HepG2 (cell line): ENCODE measurements around the gene DND1. TPM values are rescaled to one million over a fixed set of nuclear protein-coding genes. Genes with fewer than 3 reads are reported as not detected.

Experiments used
- CBX5 ChIP-seq: sonication (generic); formaldehyde crosslinking; IDR thresholded peaks from 2 replicates; pipeline ENCODE4 v1.4.0; 2020; ENCODE audit warnings: missing genetic modification reagents, borderline replicate concordance
- ELF1 ChIP-seq: sonication (generic); formaldehyde crosslinking; IDR thresholded peaks from 2 replicates; pipeline ENCODE4 v1.4.0; 2020; ENCODE audit warnings: missing genetic modification reagents
- HNF4G ChIP-seq, 2 experiments: sonication (generic) in 1 of 2; formaldehyde crosslinking in 1 of 2; IDR thresholded peaks; 2 replicates each; pipeline versions ENCODE4 v1.4.0 to v1.6.1; 2011 to 2020; ENCODE audit warnings: borderline replicate concordance in 2 of 2, low read depth in 2 of 2, mild to moderate bottlenecking in 2 of 2, low read length in 1 of 2, missing genetic modification reagents in 1 of 2, moderate library complexity in 1 of 2
- IKZF4 ChIP-seq: sonication (generic); formaldehyde crosslinking; IDR thresholded peaks from 2 replicates; pipeline ENCODE4 v1.5.1; 2020; ENCODE audit warnings: borderline replicate concordance, mild to moderate bottlenecking, low read depth, missing genetic modification reagents; ENCODE audit errors: not compliant biosample characterization
- NFYB ChIP-seq: sonication (generic); formaldehyde crosslinking; IDR thresholded peaks from 2 replicates; pipeline ENCODE4 v1.4.0; 2020; ENCODE audit warnings: missing genetic modification reagents
- RFXAP ChIP-seq: sonication (generic); formaldehyde crosslinking; IDR thresholded peaks from 2 replicates; pipeline ENCODE4 v1.4.0; 2020; ENCODE audit warnings: missing genetic modification reagents, borderline replicate concordance
- SALL1 ChIP-seq: sonication (generic); formaldehyde crosslinking; IDR thresholded peaks from 2 replicates; pipeline ENCODE4 v1.8.0; 2022; ENCODE audit warnings: mild to moderate bottlenecking, missing genetic modification reagents
- SSRP1 ChIP-seq: IDR thresholded peaks from 2 replicates; pipeline ENCODE4 v1.6.1; 2016; ENCODE audit warnings: control low read depth
- TEF ChIP-seq: sonication (generic); formaldehyde crosslinking; IDR thresholded peaks from 2 replicates; pipeline ENCODE4 v1.5.0; 2020; ENCODE audit warnings: missing genetic modification reagents
- XBP1 ChIP-seq: sonication (generic); formaldehyde crosslinking; IDR thresholded peaks from 2 replicates; pipeline ENCODE4 v1.5.0; 2020; ENCODE audit warnings: missing genetic modification reagents
- ZBTB34 ChIP-seq: sonication (generic); formaldehyde crosslinking; IDR thresholded peaks from 2 replicates; pipeline ENCODE4 v1.8.0; 2022; ENCODE audit warnings: mild to moderate bottlenecking, missing genetic modification reagents
- ZBTB4 ChIP-seq: sonication (generic); formaldehyde crosslinking; IDR thresholded peaks from 2 replicates; pipeline ENCODE4 v1.4.0; 2020; ENCODE audit warnings: missing genetic modification reagents, mild to moderate bottlenecking, borderline replicate concordance
- ZNF17 ChIP-seq: sonication (generic); formaldehyde crosslinking; IDR thresholded peaks from 2 replicates; pipeline ENCODE4 v1.5.0; 2020; ENCODE audit warnings: mild to moderate bottlenecking, missing genetic modification reagents
- ZNF180 ChIP-seq: sonication (generic); formaldehyde crosslinking; IDR thresholded peaks from 2 replicates; pipeline ENCODE4 v1.4.0; 2020; ENCODE audit warnings: low read depth, missing genetic modification reagents, borderline replicate concordance
- polyA plus RNA-seq, 8 experiments: library from polyadenylated mRNA; depleted of rRNA in 3 of 8; stranded (reverse) in 7 of 8; unstranded in 1 of 8; fragments of >200 nt; fragmentation: Illumina TruSeq in 4 of 8; extraction: Trizol in 4 of 8; gene quantifications; 2 replicates each; pipeline versions ENCODE4 v1.2.1 to v1.2.3, GENCODE V29; 2011 to 2016; ENCODE audit warnings: low read depth in 4 of 8, missing spikeins in 1 of 8, mixed read lengths in 1 of 8; ENCODE audit not compliant: insufficient read depth in 1 of 8
- total RNA-seq, 5 experiments: library from RNA; depleted of rRNA; stranded (reverse); fragments of >200 nt; fragmentation: Illumina TruSeq; extraction: Trizol; gene quantifications; 2 replicates each; pipeline ENCODE4 v1.2.3, GENCODE V29; 2016; ENCODE audit warnings: low read depth in 1 of 5
- TF ChIP-seq, protein P1 (sequence below): sonication (generic); formaldehyde crosslinking; conservative IDR thresholded peaks from 2 replicates; pipeline ENCODE4 v1.8.0; 2022; ENCODE audit warnings: low read depth, missing genetic modification reagents
- TF ChIP-seq, protein P2 (sequence below): sonication (generic); formaldehyde crosslinking; IDR thresholded peaks from 2 replicates; pipeline ENCODE4 v1.8.0; 2022; ENCODE audit warnings: mild to moderate bottlenecking, missing genetic modification reagents, borderline replicate concordance
- TF ChIP-seq, protein P3 (sequence below): sonication (generic); formaldehyde crosslinking; IDR thresholded peaks from 2 replicates; pipeline ENCODE4 v1.4.0; 2020; ENCODE audit warnings: missing genetic modification reagents
- TF ChIP-seq, protein P4 (sequence below): sonication (generic); formaldehyde crosslinking; IDR thresholded peaks from 2 replicates; pipeline ENCODE4 v1.5.0; 2020; ENCODE audit warnings: mild to moderate bottlenecking, low read depth, missing genetic modification reagents, borderline replicate concordance

DND1 gene
- total and polyA plus RNA-seq, 2 of the 13 experiments (the other 11 are each of a cell fraction or from before 2014, with no cell fraction given) = 0.48 to 0.55 TPM

GRCh38 chr5:140633021-140633471 is 40.3 kb downstream of the DND1 start, which contains the start of gene CD14 (continued):
- TF ChIP-seq, protein P1, sequence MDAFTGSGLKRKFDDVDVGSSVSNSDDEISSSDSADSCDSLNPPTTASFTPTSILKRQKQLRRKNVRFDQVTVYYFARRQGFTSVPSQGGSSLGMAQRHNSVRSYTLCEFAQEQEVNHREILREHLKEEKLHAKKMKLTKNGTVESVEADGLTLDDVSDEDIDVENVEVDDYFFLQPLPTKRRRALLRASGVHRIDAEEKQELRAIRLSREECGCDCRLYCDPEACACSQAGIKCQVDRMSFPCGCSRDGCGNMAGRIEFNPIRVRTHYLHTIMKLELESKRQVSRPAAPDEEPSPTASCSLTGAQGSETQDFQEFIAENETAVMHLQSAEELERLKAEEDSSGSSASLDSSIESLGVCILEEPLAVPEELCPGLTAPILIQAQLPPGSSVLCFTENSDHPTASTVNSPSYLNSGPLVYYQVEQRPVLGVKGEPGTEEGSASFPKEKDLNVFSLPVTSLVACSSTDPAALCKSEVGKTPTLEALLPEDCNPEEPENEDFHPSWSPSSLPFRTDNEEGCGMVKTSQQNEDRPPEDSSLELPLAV (CRISPR knock-in tag) = no peak
- TF ChIP-seq TEF (CRISPR knock-in tag) (no peak), ZNF180 (CRISPR knock-in tag) (no peak), ZNF17 (no peak), HNF4G (IDR thresholded peaks at IDR 0.05; ENCODE audit: borderline replicate concordance, low read depth, low read length) (peak; percentile 21; the same call in 1 of the 2 replicates), HNF4G (CRISPR knock-in tag; IDR thresholded peaks at IDR 0.05; ENCODE audit: borderline replicate concordance, low read depth) (no peak), IKZF4 (no peak), CBX5 (no peak), ZBTB4 (CRISPR knock-in tag) (0 out of 2 replicates have a peak, but pooled peaks have one; percentile 49), ELF1 (CRISPR knock-in tag) (no peak), SALL1 (CRISPR knock-in tag) (peak; percentile 67), XBP1 (no peak), ZBTB34 (CRISPR knock-in tag) (no peak), RFXAP (CRISPR knock-in tag) (no peak), SSRP1 (CRISPR knock-in tag) (no peak), NFYB (CRISPR knock-in tag) (no peak)
- TF ChIP-seq, protein P2, sequence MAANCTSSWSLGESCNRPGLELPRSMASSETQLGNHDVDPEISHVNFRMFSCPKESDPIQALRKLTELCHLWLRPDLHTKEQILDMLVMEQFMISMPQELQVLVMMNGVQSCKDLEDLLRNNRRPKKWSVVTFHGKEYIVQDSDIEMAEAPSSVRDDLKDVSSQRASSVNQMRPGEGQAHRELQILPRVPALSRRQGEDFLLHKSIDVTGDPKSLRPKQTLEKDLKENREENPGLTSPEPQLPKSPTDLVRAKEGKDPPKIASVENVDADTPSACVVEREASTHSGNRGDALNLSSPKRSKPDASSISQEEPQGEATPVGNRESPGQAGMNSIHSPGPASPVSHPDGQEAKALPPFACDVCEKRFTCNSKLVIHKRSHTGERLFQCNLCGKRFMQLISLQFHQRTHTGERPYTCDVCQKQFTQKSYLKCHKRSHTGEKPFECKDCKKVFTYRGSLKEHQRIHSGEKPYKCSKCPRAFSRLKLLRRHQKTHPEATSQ (CRISPR knock-in tag) = no peak
- TF ChIP-seq, protein P3, sequence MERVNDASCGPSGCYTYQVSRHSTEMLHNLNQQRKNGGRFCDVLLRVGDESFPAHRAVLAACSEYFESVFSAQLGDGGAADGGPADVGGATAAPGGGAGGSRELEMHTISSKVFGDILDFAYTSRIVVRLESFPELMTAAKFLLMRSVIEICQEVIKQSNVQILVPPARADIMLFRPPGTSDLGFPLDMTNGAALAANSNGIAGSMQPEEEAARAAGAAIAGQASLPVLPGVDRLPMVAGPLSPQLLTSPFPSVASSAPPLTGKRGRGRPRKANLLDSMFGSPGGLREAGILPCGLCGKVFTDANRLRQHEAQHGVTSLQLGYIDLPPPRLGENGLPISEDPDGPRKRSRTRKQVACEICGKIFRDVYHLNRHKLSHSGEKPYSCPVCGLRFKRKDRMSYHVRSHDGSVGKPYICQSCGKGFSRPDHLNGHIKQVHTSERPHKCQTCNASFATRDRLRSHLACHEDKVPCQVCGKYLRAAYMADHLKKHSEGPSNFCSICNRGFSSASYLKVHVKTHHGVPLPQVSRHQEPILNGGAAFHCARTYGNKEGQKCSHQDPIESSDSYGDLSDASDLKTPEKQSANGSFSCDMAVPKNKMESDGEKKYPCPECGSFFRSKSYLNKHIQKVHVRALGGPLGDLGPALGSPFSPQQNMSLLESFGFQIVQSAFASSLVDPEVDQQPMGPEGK (CRISPR knock-in tag) = peak; percentile 87
- TF ChIP-seq, protein P4, sequence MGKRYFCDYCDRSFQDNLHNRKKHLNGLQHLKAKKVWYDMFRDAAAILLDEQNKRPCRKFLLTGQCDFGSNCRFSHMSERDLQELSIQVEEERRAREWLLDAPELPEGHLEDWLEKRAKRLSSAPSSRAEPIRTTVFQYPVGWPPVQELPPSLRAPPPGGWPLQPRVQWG (CRISPR knock-in tag) = no peak
